Measurements from ENCODE around the gene TGFA.

TGFA gene

GRCh38 chr2:70461414-70461813 is 92.2 kb downstream of the TGFA start:
- no peak for DNase-seq

DNA sequence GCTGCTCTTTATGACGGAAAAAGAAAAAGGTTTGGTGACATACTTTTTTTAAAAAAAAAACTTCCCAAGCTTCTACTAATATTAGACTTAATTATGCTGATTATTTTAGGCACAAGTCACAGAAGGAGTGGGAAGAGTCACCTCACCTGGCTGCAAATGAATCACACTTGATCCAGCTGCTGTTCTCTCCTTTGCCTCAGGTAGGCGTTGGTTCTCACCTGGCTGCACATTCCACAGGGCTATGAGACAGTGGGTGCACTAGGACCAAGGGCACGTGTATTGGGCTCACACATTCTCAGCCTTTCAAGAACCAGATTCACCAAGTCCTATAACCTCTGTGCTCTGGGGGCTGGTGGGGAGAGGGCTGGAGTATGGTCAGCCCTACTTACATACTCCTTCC is 93.3 kb downstream of the TGFA start:
- DNase-seq: no peak

GRCh38 chr2:70458661-70459060 is 95.0 kb downstream of the TGFA start:
- no peak for DNase-seq

DNA sequence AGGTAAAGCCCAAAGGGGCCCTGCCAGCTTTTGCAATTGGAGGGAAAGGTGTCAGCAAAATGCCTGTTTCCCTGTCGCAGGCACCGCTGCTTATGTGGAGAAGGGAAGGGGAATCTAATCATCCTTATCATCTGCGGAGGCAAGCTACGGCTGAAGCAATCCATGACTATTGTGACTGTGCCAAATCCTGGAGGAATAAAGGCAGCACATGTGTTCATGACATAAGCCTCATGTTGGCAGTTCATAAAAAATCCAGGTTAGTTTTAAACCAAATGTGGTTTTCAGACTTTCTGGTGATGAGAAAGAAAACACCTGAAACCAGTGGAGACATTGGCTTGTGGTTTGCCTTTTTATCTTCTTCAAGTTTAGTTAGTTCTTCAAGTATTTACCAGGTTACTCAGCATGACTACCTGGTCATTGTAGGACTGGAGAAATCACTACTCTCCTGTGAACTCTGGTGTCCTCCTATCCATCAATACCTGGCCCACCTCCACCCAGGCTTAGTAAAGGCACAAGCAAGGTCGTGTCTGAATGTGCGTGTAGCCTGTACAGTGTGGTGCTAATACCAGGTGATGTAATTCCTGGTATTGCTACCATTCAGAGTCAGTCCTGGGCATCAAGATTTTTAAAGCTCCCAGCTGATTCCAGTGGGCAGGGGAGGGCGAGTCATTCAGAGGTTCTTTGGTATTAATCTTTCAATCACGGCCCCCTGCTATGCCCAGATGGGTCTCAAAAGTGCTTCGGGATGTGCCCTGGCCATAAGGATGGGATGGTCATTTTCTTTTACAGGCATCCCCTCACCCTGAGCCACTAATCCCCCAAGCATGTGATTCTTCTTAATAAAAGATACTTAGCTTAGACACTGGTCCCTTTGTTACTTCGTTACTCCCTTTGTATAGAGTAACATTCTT is 96.8 kb downstream of the TGFA start:
- no peak for DNase-seq

DNA sequence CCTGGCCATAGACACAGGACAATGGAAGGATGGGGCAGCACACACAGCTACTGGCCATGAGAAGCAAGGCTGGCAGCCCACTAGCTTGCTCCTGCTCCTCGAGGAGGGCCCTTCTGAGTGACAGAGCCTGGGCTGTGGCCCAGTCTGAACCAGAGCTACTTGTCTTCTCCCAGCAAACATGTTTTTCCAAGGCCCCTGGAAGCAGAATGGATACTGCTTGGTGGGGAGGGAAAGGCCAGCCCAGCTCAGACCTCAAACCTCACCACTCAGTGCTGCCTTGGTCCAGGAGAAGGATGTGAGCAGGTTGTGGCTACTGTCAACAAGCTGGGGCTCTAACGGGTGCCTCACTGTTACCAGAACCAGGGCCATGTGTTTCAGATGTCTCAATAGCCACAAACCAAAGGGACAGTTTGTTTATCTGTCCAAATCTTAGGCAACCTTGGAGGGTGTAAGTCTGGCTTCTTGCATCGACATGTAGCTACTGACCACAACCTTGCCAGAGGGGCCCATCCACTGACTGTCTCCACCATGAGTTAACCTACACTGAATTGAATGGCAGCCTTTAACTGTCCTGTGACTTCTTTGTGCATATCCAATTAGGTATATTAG is 98.6 kb downstream of the TGFA start:
- no peak for DNase-seq

DNA sequence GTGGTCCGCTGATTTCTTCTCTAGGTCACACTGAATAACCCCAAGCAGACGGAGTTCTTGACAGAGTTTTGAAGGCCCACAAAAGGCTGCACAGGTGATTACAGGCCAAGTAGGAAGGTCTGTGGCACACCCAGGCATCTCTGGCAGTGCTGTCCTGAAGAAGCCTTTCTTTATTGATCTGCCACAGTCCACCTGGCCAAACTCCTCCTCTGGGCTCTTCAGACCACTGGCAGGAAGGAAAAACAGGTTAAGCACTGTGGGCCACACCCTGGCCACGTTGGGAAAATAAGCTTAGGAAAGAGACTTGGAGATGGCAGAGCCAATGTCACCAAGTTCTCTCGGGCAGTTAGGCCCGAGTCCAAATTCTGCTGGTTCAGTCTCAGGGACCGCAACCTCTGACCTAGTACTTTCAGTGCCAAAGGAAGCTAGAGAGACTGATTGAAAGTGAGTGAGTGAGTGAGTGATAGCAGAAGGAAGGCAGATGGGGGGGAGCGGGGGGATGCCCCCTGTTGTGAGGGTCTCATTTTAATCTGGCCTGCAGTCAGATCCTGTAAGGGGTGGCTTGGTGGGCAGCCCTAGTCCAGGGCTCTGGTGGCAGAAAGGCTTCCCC is 102.9 kb downstream of the TGFA start:
- DNase-seq: no peak

DNA sequence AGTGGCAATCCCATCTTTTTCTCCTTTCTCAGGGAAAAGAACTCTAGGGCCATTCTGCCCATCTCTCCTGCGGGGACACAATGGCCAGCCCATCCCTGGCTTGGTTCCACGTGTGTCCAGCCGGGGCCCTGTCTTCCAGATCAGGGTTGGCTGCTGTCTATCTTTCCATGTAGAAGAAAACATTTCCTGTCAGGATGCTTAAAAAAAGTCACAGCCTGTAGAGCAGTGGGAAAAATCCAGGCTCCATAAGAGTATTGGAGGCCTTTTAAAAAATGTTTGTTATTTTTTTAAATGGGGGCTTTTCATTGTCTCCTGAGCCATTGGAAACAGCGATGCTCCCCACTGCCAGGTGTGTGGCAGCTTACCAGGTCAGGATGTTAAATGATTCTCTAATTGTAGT is 105.6 kb downstream of the TGFA start:
- DNase-seq: no peak

DNA sequence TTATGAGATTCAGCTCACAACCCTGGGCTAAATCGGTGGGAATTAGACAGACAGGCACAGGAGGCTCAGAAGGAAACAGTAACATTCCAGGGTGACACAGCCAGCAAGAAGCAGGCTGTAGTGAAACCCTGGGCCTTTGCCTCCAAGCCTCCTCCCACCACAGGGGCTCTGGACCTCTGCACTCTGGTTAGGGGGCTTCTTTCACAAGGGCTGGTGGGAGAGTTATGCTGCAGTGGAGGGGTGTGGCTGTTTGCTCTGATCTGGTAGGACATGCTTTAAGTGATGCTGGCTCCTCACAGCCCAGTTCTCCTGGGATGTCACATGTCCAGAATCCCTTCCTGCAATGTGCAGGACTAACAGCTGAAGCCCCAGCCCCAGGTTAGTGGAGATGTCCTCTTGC is 109.9 kb downstream of the TGFA start:
- DNase-seq: no peak

DNA sequence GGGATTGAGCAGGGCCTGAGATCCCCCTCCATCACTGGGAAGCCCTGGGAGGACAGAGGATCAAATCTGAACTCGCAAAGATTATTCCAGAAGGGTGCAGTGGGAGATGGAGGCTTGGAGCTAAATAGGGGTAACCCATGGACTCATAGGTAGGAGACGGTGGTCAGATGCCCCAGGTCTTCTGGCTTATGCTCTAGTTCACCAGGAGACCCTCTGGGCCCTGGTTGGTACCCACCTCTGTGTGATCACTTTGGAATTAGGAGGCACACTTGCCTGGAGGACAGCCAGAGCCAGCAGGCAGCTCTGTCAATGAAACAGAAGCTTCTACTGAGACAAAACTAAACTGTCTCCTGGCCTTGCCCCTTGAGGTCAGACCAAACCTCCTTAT is 110.6 kb downstream of the TGFA start:
- no peak for DNase-seq

DNA sequence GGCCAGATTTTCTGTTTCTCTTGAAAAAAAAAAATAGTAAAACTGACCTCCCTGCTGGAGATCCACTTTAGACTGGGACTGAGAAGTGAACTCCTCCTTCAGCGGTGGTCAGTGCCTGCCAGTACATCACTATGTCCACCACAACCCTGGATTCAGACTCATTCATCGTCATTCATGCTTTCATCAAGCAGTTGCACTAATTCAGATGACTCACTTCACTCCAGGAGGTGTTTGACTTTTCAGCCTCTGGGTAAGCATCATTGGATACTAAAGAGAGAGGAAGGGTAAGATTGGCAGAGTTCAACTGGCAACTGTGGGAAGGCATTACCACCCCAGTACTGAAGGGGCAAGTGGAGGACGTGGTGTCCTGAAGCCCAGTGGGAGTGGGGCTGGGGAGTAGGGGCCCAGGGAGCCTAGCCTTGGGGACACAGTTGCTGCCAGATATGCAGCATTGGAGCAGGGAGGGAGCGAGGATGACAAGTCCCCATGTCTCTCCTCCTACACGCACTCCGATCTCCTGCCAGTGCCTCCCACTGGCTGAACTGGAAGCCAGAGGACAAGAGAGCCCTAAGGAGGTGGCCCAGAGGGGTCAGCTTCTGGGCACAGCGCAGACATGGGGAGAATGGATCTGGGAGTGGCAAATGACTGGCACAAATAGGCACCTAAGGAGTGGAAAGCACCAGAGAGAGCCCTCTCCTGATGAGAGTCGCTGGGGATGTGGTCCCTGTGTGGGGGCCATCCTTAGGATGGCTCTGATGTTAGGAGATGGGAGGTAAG is 111.1 kb downstream of the TGFA start:
- no peak for DNase-seq

- peak; percentile 32 for DNase-seq
These were observed 113.0 kb downstream of the TGFA start for GRCh38 chr2:70440621-70441020.

- DNase-seq: no peak
These were observed 118.5 kb downstream of the TGFA start for GRCh38 chr2:70435138-70435537.

GRCh38 chr2:70433315-70433714 is 120.3 kb downstream of the TGFA start:
- DNase-seq: no peak

GRCh38 chr2:70431716-70432347 is 121.8 kb downstream of the TGFA start:
- DNase-seq: no peak

DNA sequence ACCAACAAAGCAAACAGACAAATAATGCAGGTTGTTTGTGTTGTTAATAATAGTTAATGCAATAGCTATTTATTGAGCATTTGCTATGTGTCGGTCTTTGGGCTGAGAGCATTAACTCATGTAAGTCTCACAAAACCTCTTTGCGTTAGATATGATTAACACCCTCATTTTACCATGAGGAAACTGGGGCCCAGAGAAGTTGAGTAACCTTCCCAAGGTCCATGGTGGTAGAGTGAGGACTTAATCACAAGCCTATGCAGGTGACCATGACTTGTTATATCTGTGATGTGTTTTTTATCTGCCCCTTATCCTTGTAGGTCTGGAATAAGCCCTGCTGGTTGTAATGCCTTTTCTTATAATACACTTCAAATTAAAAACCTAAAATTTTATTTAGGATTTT is 127.3 kb downstream of the TGFA start:
- no peak for DNase-seq

- DNase-seq: no peak
These were observed 127.8 kb downstream of the TGFA start for GRCh38 chr2:70425682-70426301.

GRCh38 chr2:70420740-70421139 is 132.9 kb downstream of the TGFA start:
- DNase-seq: no peak

GRCh38 chr2:70420143-70420542 is 133.5 kb downstream of the TGFA start:
- no peak for DNase-seq

DNA sequence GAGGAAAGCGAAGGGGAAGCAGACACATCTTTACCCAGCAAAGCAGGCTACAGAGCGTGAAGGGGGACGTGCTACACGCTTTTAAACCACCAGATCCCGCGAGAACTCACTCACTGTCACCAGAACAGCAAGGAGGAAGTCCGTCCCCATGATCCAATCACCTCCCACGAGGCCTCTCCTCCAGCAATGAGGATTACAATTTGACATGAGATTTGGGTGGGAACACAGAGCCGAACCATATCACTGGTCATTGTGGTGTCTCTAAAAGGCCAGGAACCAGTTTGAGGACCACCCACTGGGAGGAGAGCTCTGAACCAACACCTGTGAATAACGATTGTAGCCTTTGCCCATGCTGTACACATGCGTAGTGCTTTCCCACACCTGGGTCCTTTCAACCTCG is 135.1 kb downstream of the TGFA start:
- DNase-seq: no peak

DNA sequence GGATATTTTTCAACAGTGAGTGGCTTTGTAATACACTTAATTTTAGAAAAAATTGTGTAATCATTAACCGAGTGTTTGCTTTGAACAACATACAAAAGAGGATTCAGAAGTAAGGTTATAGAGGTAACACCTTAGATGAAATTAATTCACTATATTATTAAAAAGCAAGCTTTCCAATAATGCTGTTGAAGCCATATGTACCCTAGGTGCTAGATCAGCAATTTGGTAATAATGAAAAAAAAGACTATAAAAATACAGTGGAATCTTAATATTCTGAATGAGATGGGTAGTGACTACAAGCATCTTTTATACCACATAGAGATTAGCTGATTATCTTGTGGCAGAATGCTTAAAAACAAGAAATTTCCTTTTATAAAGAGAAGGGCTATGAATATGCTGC is 136.6 kb downstream of the TGFA start:
- no peak for DNase-seq

- no peak for DNase-seq
These were observed 141.1 kb downstream of the TGFA start for GRCh38 chr2:70412294-70413070.
